ENCODE measurements around the gene PRXL2C.
A peak's percentile ranks its signal among the peaks of the same experiment; 100 is the strongest.

The PRXL2C gene

GRCh38 chr9:96660692-96661248 is 5.7 kb upstream of the PRXL2C start:
- TF ChIP-seq CEBPB (IDR thresholded peaks at IDR 0.05) (no peak), MAX (IDR thresholded peaks at IDR 0.05) (no peak), TEAD4 (IDR thresholded peaks at IDR 0.05) (no peak), FOXM1 (IDR thresholded peaks at IDR 0.05; ENCODE audit: borderline replicate concordance, low read depth) (no peak), USF1 (IDR thresholded peaks at IDR 0.05) (no peak)

GRCh38 chr9:96654450-96655197 is 493 bp downstream of the PRXL2C start:
- no peak for TF ChIP-seq RAD21 (IDR thresholded peaks at IDR 0.05; ENCODE audit: low read depth)
- TF ChIP-seq REST (IDR thresholded peaks at IDR 0.05; ENCODE audit: low read depth), result no peak
- no peak for TF ChIP-seq TEAD4 (IDR thresholded peaks at IDR 0.05)
- no peak for TF ChIP-seq YY1 (IDR thresholded peaks at IDR 0.05; ENCODE audit: low read depth)
- no peak for TF ChIP-seq CEBPB (IDR thresholded peaks at IDR 0.05)
- TF ChIP-seq EGR1 (IDR thresholded peaks at IDR 0.05), result peak; percentile 86
- TF ChIP-seq TCF12 (IDR thresholded peaks at IDR 0.05; ENCODE audit: low read depth), result no peak
- no peak for TF ChIP-seq NFIC (IDR thresholded peaks at IDR 0.05)

- TF ChIP-seq REST (IDR thresholded peaks at IDR 0.05; ENCODE audit: low read depth), result no peak
- TF ChIP-seq ZBTB7A (IDR thresholded peaks at IDR 0.05; ENCODE audit: low read depth), result no peak
- TF ChIP-seq FOXM1 (IDR thresholded peaks at IDR 0.05; ENCODE audit: borderline replicate concordance, low read depth), result no peak
- no peak for TF ChIP-seq TAF1 (IDR thresholded peaks at IDR 0.05; ENCODE audit: low read depth)
- TF ChIP-seq RAD21 (IDR thresholded peaks at IDR 0.05; ENCODE audit: low read depth), result peak; percentile 64
Measured at GRCh38 chr9:96651626-96652025, 3.5 kb downstream of the PRXL2C start.

- no peak for TF ChIP-seq ZBTB7A (IDR thresholded peaks at IDR 0.05; ENCODE audit: low read depth)
Measured at GRCh38 chr9:96649620-96650324, 5.3 kb downstream of the PRXL2C start.

- TF ChIP-seq USF1 (IDR thresholded peaks at IDR 0.05), result no peak
- no peak for TF ChIP-seq ZBTB7A (IDR thresholded peaks at IDR 0.05; ENCODE audit: low read depth)
- no peak for TF ChIP-seq CEBPB (IDR thresholded peaks at IDR 0.05)
- no peak for TF ChIP-seq YY1 (IDR thresholded peaks at IDR 0.05; ENCODE audit: low read depth)
- no peak for TF ChIP-seq MAX (IDR thresholded peaks at IDR 0.05)
- no peak for TF ChIP-seq FOXM1 (IDR thresholded peaks at IDR 0.05; ENCODE audit: borderline replicate concordance, low read depth)
- TF ChIP-seq NFIC (IDR thresholded peaks at IDR 0.05), result no peak
- no peak for TF ChIP-seq CREB1 (IDR thresholded peaks at IDR 0.05; ENCODE audit: low read depth)
- TF ChIP-seq TEAD4 (IDR thresholded peaks at IDR 0.05), result no peak
- no peak for TF ChIP-seq TCF12 (IDR thresholded peaks at IDR 0.05; ENCODE audit: low read depth)
- no peak for TF ChIP-seq EGR1 (IDR thresholded peaks at IDR 0.05)
- no peak for TF ChIP-seq REST (IDR thresholded peaks at IDR 0.05; ENCODE audit: low read depth)
- no peak for TF ChIP-seq TAF1 (IDR thresholded peaks at IDR 0.05; ENCODE audit: low read depth)
- no peak for TF ChIP-seq RAD21 (IDR thresholded peaks at IDR 0.05; ENCODE audit: low read depth)
- no peak for TF ChIP-seq EP300 (IDR thresholded peaks at IDR 0.05; ENCODE audit: borderline replicate concordance)
Measured at GRCh38 chr9:96646081-96646991, 8.8 kb downstream of the PRXL2C start.

Data from Ishikawa (cell line).